Measurements from ENCODE around the gene SPAG6.
"Not testable (repeated sequence)": the region's sequence is repeated elsewhere in the genome, so short reads cannot be mapped to it uniquely, and the experiment has no call there.

GRCh38 chr10:22396195-22396594 lies 50.9 kb downstream of the SPAG6 start:
- TF ChIP-seq CTCF (conservative IDR thresholded peaks at IDR 0.05 in 1 of 2, IDR thresholded peaks at IDR 0.05 in 1 of 2; ENCODE audit: low read depth in 1 of 2, low read length in 2 of 2); EZH2 (IDR thresholded peaks at IDR 0.05; ENCODE audit: low read length, missing control alignments): not testable (repeated sequence)
